NCI-H1105 (cell line): ENCODE data around the gene KISS1R.

Experiments used
- DNase-seq: peaks from one replicate; lab custom pipeline; 2025; lab: John Stamatoyannopoulos, UW

KISS1R gene

DNA sequence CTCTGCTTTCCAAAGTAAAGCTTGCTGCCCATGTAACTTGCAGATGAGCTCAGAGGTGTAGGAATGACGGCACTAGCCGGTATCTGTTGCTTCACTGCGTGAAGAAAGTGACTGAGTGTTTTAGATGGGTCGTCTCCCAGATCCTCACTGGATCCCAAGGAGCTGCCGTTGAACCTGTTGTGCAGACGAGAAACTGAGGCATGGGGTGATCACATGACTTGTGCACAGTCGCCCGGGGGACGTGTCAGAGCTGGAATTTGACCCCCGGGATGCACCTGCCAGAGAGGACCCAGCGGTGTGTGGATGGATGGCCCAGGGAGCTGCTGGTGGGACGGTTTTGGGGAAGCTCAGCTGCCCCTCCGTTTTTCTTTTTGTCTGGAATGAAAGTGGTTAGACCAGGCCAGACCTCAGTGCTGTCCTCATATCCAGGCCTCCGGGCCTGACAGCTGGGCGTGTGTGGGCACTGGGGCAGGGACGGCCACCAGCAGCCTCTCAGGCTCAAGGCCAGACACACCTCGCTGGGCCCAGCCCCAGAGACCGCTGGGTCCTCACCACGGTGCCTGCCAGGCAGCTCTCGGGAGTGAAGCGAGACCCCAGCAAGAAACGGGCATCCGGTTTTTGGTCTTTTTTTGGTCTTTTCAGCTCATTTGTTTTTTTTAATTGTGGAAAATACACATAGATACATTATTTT is 21.2 kb downstream of the KISS1R start:
- DNase-seq, result no peak

GRCh38 chr19:939439-939838 is 22.3 kb downstream of the KISS1R start:
- DNase-seq, result no peak

DNA sequence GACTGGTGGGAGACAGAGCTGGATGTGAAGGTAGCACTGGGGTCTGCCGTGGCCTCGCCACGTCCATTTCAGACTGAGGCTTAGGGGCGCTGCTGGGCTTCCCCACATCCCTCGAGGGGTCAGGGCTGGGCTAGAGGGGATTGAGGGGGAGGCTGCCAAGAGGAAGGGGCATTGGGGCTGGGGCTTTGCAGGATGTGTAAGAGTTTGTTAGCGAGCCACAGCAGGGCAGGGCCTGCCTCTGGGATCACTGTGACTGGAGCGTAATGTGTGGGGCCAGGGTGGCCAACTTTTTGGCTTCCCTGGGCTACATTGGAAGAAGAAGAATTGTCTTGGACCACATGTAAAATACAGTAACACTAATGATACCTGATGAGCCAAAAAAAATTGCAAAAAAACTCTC is 22.8 kb downstream of the KISS1R start:
- no peak for DNase-seq

GRCh38 chr19:940591-941291 is 23.6 kb downstream of the KISS1R start:
- peak; percentile 96 for DNase-seq

- no peak for DNase-seq
Measured at GRCh38 chr19:941292-942132, 24.4 kb downstream of the KISS1R start.

GRCh38 chr19:942133-942645 is 25.1 kb downstream of the KISS1R start:
- DNase-seq, result no peak

GRCh38 chr19:943551-944170 is 26.5 kb downstream of the KISS1R start:
- DNase-seq, result no peak

- no peak for DNase-seq
Measured at GRCh38 chr19:944171-944567, 27.0 kb downstream of the KISS1R start.

GRCh38 chr19:944663-945241 is 27.6 kb downstream of the KISS1R start:
- no peak for DNase-seq

GRCh38 chr19:945401-946252 is 28.5 kb downstream of the KISS1R start:
- no peak for DNase-seq

DNA sequence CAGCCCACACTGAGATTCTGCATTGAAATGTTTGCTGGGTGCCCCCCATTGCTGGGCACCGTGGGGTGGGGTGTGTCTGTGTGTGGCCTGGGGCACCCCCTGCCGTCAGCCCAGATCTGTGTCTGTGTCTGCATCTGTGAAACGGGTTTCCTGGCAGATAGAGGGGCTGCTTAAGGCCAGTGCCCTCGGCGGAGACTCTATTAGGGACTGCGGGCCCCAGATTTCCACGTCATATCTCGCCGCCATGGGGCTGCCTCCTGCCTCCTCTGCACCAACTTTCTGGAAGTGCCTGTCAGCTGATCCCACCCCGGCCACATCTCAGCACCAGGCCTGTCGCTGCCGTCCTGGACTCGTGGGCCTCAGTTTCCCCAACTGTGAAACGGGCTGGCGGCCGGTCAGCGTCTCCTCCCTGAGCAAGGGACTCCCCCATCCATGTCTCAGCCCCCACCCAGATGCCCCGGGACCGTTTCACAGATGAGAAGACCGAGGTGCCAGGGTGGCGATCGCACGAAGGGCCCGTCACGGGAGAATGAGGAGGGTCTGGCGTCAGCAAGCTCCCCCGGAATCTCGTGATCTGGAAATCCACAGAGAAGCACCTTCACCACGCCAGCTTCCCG is 30.1 kb downstream of the KISS1R start:
- no peak for DNase-seq

GRCh38 chr19:947707-948539 is 30.8 kb downstream of the KISS1R start:
- no peak for DNase-seq

- DNase-seq, result no peak
Measured at GRCh38 chr19:948842-949496, 31.8 kb downstream of the KISS1R start.

GRCh38 chr19:950352-951066 is 33.4 kb downstream of the KISS1R start:
- DNase-seq, result no peak

DNA sequence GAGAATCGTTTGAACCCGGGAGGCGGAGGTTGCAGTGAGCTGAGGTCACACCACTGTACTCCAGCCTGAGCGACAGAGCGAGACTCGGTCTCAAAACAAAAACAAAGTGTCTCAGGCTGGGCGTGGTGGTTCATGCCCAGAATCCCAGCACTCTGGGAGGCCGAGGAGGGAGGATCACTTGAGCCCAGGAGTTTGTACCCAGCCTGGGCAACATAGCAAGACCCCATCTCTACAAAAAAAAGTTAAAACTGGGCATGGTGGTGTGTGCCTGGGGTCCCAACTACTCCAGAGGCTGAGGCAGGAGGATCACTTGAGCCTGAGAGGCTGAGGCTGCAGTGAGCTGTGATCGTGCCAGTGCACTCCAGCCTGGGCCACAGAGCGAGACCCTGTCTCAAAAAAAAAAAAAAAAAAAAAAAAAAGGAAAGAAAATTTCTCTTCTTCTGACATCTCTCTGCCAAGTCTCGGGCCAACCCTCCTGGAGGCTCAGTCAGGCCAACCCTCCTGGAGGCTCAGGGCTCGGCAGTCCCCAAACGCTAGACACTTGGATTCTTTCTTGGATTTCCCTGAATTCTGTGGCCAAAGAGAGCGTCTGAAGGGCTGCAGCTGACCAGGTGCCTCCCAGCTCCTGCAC is 35.0 kb downstream of the KISS1R start:
- DNase-seq, result no peak

GRCh38 chr19:952680-953444 is 35.7 kb downstream of the KISS1R start:
- DNase-seq, result no peak
